PFSK-1 (cell line): ENCODE measurements around the gene ADM5.

Experiments used
- FOXP2 ChIP-seq: optimal IDR thresholded peaks from 2 replicates; pipeline ENCODE3; 2011; ENCODE audit warnings: borderline replicate concordance, control low read depth, inconsistent platforms; ENCODE audit not compliant: insufficient read depth; ENCODE audit errors: extremely low read length, extremely low read depth
- POLR2AphosphoS5 ChIP-seq: IDR thresholded peaks from 2 replicates; pipeline ENCODE4 v1.6.1; 2012; ENCODE audit warnings: low read depth, mild to moderate bottlenecking, control low read depth, low read length, moderate library complexity
- REST ChIP-seq, 2 experiments: IDR thresholded peaks; 2 replicates each; pipeline versions ENCODE4 v1.6.1 to v1.8.0; 2011 to 2012; ENCODE audit warnings: low read depth in 2 of 2, low read length in 2 of 2, control low read depth in 1 of 2, inconsistent platforms in 1 of 2, mild to moderate bottlenecking in 1 of 2, moderate library complexity in 1 of 2; ENCODE audit not compliant: insufficient read depth in 1 of 2
- SIN3A ChIP-seq: IDR thresholded peaks from 2 replicates; pipeline ENCODE4 v1.6.1; 2012; ENCODE audit warnings: mild to moderate bottlenecking, low read length, moderate library complexity, borderline replicate concordance; ENCODE audit not compliant: insufficient read depth
- TAF1 ChIP-seq: IDR thresholded peaks from 2 replicates; pipeline ENCODE4 v1.6.1; 2012; ENCODE audit warnings: low read length, control low read depth, borderline replicate concordance; ENCODE audit not compliant: insufficient read depth

Gene ADM5

GRCh38 chr19:49704888-49705642 lies 15.7 kb downstream of the ADM5 start:
- no peak for TF ChIP-seq SIN3A
- no peak for TF ChIP-seq FOXP2
- no peak for TF ChIP-seq TAF1
- TF ChIP-seq POLR2AphosphoS5: no peak
- TF ChIP-seq REST (IDR thresholded peaks at IDR 0.05; ENCODE audit: insufficient read depth in 1 of 2, low read depth in 2 of 2, low read length in 2 of 2): no peak

- TF ChIP-seq TAF1 (no peak), REST (IDR thresholded peaks at IDR 0.05; ENCODE audit: insufficient read depth in 1 of 2, low read depth in 2 of 2, low read length in 2 of 2) (no peak), SIN3A (no peak), POLR2AphosphoS5 (no peak)
Measured at GRCh38 chr19:49705919-49706318, 16.5 kb downstream of the ADM5 start.

GRCh38 chr19:49710372-49710951 lies 21.1 kb downstream of the ADM5 start:
- no peak for TF ChIP-seq REST (IDR thresholded peaks at IDR 0.05; ENCODE audit: insufficient read depth in 1 of 2, low read depth in 2 of 2, low read length in 2 of 2)
- no peak for TF ChIP-seq POLR2AphosphoS5
- TF ChIP-seq TAF1: no peak
- TF ChIP-seq SIN3A: no peak
- no peak for TF ChIP-seq FOXP2

- peak; percentile 39 for TF ChIP-seq FOXP2
- no peak for TF ChIP-seq POLR2AphosphoS5
- TF ChIP-seq TAF1: no peak
- TF ChIP-seq SIN3A: no peak
- TF ChIP-seq REST (IDR thresholded peaks at IDR 0.05; ENCODE audit: insufficient read depth in 1 of 2, low read depth in 2 of 2, low read length in 2 of 2): no peak
Measured at GRCh38 chr19:49712397-49712859, 23.0 kb downstream of the ADM5 start.
